HEK293 (cell line): ENCODE data around the gene ADNP.

ENCODE experiments used
- AEBP2 ChIP-seq: fragments of 450-650 bp; formaldehyde crosslinking; IDR thresholded peaks from 2 replicates; pipeline ENCODE4 v1.5.1; 2016; ENCODE audit warnings: missing biosample characterization, missing genetic modification characterization, borderline replicate concordance
- HOXD13 ChIP-seq: sonication (generic); formaldehyde crosslinking; IDR thresholded peaks from 2 replicates; pipeline ENCODE4 v1.8.0; 2022; ENCODE audit warnings: missing genetic modification reagents, borderline replicate concordance
- IKZF3 ChIP-seq: fragments of 450-650 bp; IDR thresholded peaks from 2 replicates; pipeline ENCODE4 v1.5.0; 2018; ENCODE audit warnings: missing biosample characterization, mild to moderate bottlenecking, missing genetic modification characterization, moderate library complexity
- PRDM1 ChIP-seq: fragments of 450-650 bp; formaldehyde crosslinking; IDR thresholded peaks from 2 replicates; pipeline ENCODE4; 2016; ENCODE audit warnings: missing biosample characterization, missing genetic modification characterization
- SCRT2 ChIP-seq: fragments of 450-650 bp; formaldehyde crosslinking; IDR thresholded peaks from 2 replicates; pipeline ENCODE4 v1.5.1; 2016; ENCODE audit warnings: missing biosample characterization, missing genetic modification characterization
- YY2 ChIP-seq: fragments of 450-650 bp; formaldehyde crosslinking; IDR thresholded peaks from 2 replicates; pipeline ENCODE4 v1.5.1; 2016; ENCODE audit warnings: missing biosample characterization, missing genetic modification characterization
- ZBTB20 ChIP-seq: fragments of 450-650 bp; formaldehyde crosslinking; IDR thresholded peaks from 2 replicates; pipeline ENCODE4 v1.5.1; 2016; ENCODE audit warnings: missing biosample characterization, missing genetic modification characterization
- ZBTB26 ChIP-seq: fragments of 450-650 bp; formaldehyde crosslinking; optimal IDR thresholded peaks from 2 replicates; pipeline ENCODE3; 2016; ENCODE audit warnings: missing biosample characterization, mild to moderate bottlenecking, missing genetic modification characterization
- ZBTB6 ChIP-seq: fragments of 450-650 bp; formaldehyde crosslinking; IDR thresholded peaks from 2 replicates; pipeline ENCODE4 v1.5.1; 2017; ENCODE audit warnings: missing biosample characterization, missing genetic modification characterization
- ZBTB8A ChIP-seq: fragments of 450-650 bp; formaldehyde crosslinking; IDR thresholded peaks from 2 replicates; pipeline ENCODE4 v1.5.1; 2016; ENCODE audit warnings: missing biosample characterization, missing genetic modification characterization
- ZFP37 ChIP-seq: fragments of 450-650 bp; formaldehyde crosslinking; IDR thresholded peaks from 2 replicates; pipeline ENCODE4 v1.5.1; 2016; ENCODE audit warnings: missing biosample characterization, missing genetic modification characterization
- ZNF140 ChIP-seq: fragments of 450-650 bp; formaldehyde crosslinking; IDR thresholded peaks from 2 replicates; pipeline ENCODE4 v1.5.1; 2016; ENCODE audit warnings: missing biosample characterization, missing genetic modification characterization
- ZNF18 ChIP-seq: fragments of 450-650 bp; formaldehyde crosslinking; IDR thresholded peaks from 2 replicates; pipeline ENCODE4 v1.5.1; 2016; ENCODE audit warnings: missing biosample characterization, missing genetic modification characterization
- ZNF280D ChIP-seq: fragments of 450-650 bp; formaldehyde crosslinking; IDR thresholded peaks from 2 replicates; pipeline ENCODE4 v1.5.1; 2016; ENCODE audit warnings: missing biosample characterization, missing genetic modification characterization
- ZNF433 ChIP-seq: fragments of 450-650 bp; formaldehyde crosslinking; IDR thresholded peaks from 2 replicates; pipeline ENCODE4 v1.5.1; 2016; ENCODE audit warnings: missing biosample characterization, missing genetic modification characterization, low read depth
- ZNF518A ChIP-seq: fragments of 450-650 bp; formaldehyde crosslinking; conservative IDR thresholded peaks from 2 replicates; pipeline ENCODE4 v1.5.1; 2016; ENCODE audit warnings: low read depth, missing biosample characterization, missing genetic modification characterization
- ZNF530 ChIP-seq: fragments of 450-650 bp; formaldehyde crosslinking; IDR thresholded peaks from 2 replicates; pipeline ENCODE4 v1.5.1; 2016; ENCODE audit warnings: low read depth, missing biosample characterization, missing genetic modification characterization
- ZNF561 ChIP-seq: fragments of 450-650 bp; IDR thresholded peaks from 2 replicates; pipeline ENCODE4 v1.5.1; 2018; ENCODE audit warnings: missing biosample characterization, missing genetic modification characterization, borderline replicate concordance
- ZNF600 ChIP-seq: fragments of 450-650 bp; formaldehyde crosslinking; IDR thresholded peaks from 2 replicates; pipeline ENCODE4 v1.5.1; 2016; ENCODE audit warnings: missing biosample characterization, missing genetic modification characterization
- ZNF704 ChIP-seq: fragments of 450-650 bp; formaldehyde crosslinking; IDR thresholded peaks from 2 replicates; pipeline ENCODE4 v1.5.1; 2016; ENCODE audit warnings: missing biosample characterization, missing genetic modification characterization
- ZSCAN30 ChIP-seq: fragments of 450-650 bp; IDR thresholded peaks from 2 replicates; pipeline ENCODE4 v1.5.1; 2018; ENCODE audit warnings: missing biosample characterization, mild to moderate bottlenecking, missing genetic modification characterization, moderate library complexity
- ZXDB ChIP-seq: fragments of 450-650 bp; formaldehyde crosslinking; IDR thresholded peaks from 2 replicates; pipeline ENCODE4 v1.5.1; 2016; ENCODE audit warnings: missing biosample characterization, missing genetic modification characterization

The ADNP gene

GRCh38 chr20:50931306-50932015, at the start of gene ADNP (continued):
- TF ChIP-seq ZBTB6 (tag by site-specific recombination) = no peak
- TF ChIP-seq ZNF600 (tag by site-specific recombination) = no peak
- TF ChIP-seq ZSCAN30 (tag by site-specific recombination) = peak; percentile 91
- no peak for TF ChIP-seq PRDM1 (tag by site-specific recombination)
- no peak for TF ChIP-seq AEBP2 (tag by site-specific recombination)
- peak; percentile 98 for TF ChIP-seq SCRT2 (tag by site-specific recombination)
- 0 out of 2 replicates have a peak, but pooled peaks have one; percentile 51 for TF ChIP-seq ZFP37 (tag by site-specific recombination)
- TF ChIP-seq HOXD13 (CRISPR knock-in tag) = no peak
- TF ChIP-seq ZBTB8A (tag by site-specific recombination) = peak; percentile 68
- TF ChIP-seq ZNF704 = no peak
- TF ChIP-seq ZNF433 (tag by site-specific recombination) = no peak
- TF ChIP-seq YY2 = peak; percentile 67; the same call in 1 of the 2 replicates
- TF ChIP-seq ZXDB (tag by site-specific recombination) = peak; percentile 69; the same call in 1 of the 2 replicates
- no peak for TF ChIP-seq ZNF280D (tag by site-specific recombination)
- TF ChIP-seq ZNF530 = no peak
- peak; percentile 38; the same call in 1 of the 2 replicates for TF ChIP-seq IKZF3 (tag by site-specific recombination)
- peak; percentile 57 for TF ChIP-seq ZBTB26
- no peak for TF ChIP-seq ZNF140 (tag by site-specific recombination)
- TF ChIP-seq ZBTB20 (tag by site-specific recombination) = peak; percentile 81
- peak; percentile 34; the same call in 1 of the 2 replicates for TF ChIP-seq ZNF518A (tag by site-specific recombination)
- no peak for TF ChIP-seq ZNF18 (tag by site-specific recombination)
- peak; percentile 70; the same call in 1 of the 2 replicates for TF ChIP-seq ZNF561 (tag by site-specific recombination)
